HG03045 (cell line): ENCODE data around the gene FKBP9.

Experiments used
- ATAC-seq: cut with Tn5 transposase; IDR thresholded peaks from one replicate; pipeline ENCODE4 v1.9.1; 2021; ENCODE audit warnings: mild to moderate bottlenecking, moderate library complexity; ENCODE audit not compliant: unreplicated experiment

FKBP9 gene

GRCh38 chr7:33054261-33054964 is 97.2 kb downstream of the FKBP9 start:
- ATAC-seq = no peak

GRCh38 chr7:33055158-33055557 is 97.9 kb downstream of the FKBP9 start:
- ATAC-seq = no peak
